ENCODE measurements around the gene C2orf72.

- TF ChIP-seq CTCF (IDR thresholded peaks at IDR 0.05; ENCODE audit: poor library complexity): no peak
- TF ChIP-seq EZH2 (IDR thresholded peaks at IDR 0.05; ENCODE audit: borderline replicate concordance): no peak
Observed at GRCh38 chr2:231069379-231070054, 32.2 kb downstream of the C2orf72 start.
